Measurements from ENCODE around the gene PPM1M.

DNA sequence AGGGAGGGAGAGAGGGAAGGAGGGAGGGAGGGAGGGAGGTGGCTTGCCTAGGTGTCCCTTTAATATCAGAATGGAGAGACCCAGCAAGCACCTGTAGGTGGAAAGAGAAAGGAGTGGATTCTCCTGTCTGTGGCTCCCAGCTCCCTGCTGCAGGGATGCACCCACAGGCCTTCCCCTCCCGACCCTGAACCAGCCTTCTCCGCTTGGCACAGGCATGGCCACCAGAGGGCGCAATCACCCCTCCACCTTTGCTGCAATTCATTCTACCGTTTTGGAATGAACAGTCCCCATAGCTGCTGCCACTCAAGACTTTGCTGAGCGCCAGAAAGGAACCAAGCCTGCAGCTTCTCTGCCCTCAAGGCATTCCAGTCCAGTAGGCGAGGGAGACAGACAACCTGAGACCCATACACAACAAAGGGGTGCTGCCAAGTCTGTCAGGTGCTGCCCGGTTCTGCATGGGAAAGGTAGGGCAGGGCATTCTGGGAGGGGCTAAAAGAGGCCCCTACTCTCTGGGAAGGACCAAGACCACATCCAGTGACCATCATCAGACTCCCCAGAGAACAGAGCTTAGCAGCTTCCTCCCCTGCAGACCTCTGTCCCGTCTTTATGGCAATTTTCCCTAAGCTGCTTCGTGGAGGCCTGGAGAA, 25.1 kb upstream of the PPM1M start:
- no peak for TF ChIP-seq ZNF777 (tag by site-specific recombination; IDR thresholded peaks at IDR 0.05; ENCODE audit: borderline replicate concordance)
- no peak for TF ChIP-seq ZNF658 (tag by site-specific recombination; IDR thresholded peaks at IDR 0.05)
- TF ChIP-seq ZBTB21 (tag by site-specific recombination; IDR thresholded peaks at IDR 0.05): no peak
- no peak for TF ChIP-seq IKZF3 (tag by site-specific recombination; IDR thresholded peaks at IDR 0.05)
- no peak for TF ChIP-seq MEIS1 (CRISPR knock-in tag; IDR thresholded peaks at IDR 0.05; ENCODE audit: borderline replicate concordance)
- TF ChIP-seq, protein P1, sequence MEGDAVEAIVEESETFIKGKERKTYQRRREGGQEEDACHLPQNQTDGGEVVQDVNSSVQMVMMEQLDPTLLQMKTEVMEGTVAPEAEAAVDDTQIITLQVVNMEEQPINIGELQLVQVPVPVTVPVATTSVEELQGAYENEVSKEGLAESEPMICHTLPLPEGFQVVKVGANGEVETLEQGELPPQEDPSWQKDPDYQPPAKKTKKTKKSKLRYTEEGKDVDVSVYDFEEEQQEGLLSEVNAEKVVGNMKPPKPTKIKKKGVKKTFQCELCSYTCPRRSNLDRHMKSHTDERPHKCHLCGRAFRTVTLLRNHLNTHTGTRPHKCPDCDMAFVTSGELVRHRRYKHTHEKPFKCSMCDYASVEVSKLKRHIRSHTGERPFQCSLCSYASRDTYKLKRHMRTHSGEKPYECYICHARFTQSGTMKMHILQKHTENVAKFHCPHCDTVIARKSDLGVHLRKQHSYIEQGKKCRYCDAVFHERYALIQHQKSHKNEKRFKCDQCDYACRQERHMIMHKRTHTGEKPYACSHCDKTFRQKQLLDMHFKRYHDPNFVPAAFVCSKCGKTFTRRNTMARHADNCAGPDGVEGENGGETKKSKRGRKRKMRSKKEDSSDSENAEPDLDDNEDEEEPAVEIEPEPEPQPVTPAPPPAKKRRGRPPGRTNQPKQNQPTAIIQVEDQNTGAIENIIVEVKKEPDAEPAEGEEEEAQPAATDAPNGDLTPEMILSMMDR (tag by site-specific recombination; IDR thresholded peaks at IDR 0.05): peak; percentile 58
- no peak for TF ChIP-seq GLI4 (tag by site-specific recombination; IDR thresholded peaks at IDR 0.05)
- TF ChIP-seq, protein P2, sequence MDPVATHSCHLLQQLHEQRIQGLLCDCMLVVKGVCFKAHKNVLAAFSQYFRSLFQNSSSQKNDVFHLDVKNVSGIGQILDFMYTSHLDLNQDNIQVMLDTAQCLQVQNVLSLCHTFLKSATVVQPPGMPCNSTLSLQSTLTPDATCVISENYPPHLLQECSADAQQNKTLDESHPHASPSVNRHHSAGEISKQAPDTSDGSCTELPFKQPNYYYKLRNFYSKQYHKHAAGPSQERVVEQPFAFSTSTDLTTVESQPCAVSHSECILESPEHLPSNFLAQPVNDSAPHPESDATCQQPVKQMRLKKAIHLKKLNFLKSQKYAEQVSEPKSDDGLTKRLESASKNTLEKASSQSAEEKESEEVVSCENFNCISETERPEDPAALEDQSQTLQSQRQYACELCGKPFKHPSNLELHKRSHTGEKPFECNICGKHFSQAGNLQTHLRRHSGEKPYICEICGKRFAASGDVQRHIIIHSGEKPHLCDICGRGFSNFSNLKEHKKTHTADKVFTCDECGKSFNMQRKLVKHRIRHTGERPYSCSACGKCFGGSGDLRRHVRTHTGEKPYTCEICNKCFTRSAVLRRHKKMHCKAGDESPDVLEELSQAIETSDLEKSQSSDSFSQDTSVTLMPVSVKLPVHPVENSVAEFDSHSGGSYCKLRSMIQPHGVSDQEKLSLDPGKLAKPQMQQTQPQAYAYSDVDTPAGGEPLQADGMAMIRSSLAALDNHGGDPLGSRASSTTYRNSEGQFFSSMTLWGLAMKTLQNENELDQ (tag by site-specific recombination; IDR thresholded peaks at IDR 0.05; ENCODE audit: low read depth): no peak
- TF ChIP-seq, protein P3, sequence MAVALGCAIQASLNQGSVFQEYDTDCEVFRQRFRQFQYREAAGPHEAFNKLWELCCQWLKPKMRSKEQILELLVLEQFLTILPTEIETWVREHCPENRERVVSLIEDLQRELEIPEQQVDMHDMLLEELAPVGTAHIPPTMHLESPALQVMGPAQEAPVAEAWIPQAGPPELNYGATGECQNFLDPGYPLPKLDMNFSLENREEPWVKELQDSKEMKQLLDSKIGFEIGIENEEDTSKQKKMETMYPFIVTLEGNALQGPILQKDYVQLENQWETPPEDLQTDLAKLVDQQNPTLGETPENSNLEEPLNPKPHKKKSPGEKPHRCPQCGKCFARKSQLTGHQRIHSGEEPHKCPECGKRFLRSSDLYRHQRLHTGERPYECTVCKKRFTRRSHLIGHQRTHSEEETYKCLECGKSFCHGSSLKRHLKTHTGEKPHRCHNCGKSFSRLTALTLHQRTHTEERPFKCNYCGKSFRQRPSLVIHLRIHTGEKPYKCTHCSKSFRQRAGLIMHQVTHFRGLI (tag by site-specific recombination; IDR thresholded peaks at IDR 0.05): no peak
- TF ChIP-seq ZNF157 (tag by site-specific recombination; IDR thresholded peaks at IDR 0.05): no peak
- TF ChIP-seq ZNF426 (tag by site-specific recombination; IDR thresholded peaks at IDR 0.05): no peak
- TF ChIP-seq, protein P4, sequence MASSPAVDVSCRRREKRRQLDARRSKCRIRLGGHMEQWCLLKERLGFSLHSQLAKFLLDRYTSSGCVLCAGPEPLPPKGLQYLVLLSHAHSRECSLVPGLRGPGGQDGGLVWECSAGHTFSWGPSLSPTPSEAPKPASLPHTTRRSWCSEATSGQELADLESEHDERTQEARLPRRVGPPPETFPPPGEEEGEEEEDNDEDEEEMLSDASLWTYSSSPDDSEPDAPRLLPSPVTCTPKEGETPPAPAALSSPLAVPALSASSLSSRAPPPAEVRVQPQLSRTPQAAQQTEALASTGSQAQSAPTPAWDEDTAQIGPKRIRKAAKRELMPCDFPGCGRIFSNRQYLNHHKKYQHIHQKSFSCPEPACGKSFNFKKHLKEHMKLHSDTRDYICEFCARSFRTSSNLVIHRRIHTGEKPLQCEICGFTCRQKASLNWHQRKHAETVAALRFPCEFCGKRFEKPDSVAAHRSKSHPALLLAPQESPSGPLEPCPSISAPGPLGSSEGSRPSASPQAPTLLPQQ (tag by site-specific recombination; IDR thresholded peaks at IDR 0.05): no peak
- no peak for TF ChIP-seq ZNF514 (tag by site-specific recombination; IDR thresholded peaks at IDR 0.05)

All from HEK293 (cell line).